HG03066 (cell line): ENCODE results near the gene TMEM205.
"Not testable (repeated sequence)": the region's sequence is repeated elsewhere in the genome, so short reads cannot be mapped to it uniquely, and the experiment has no call there.

Source experiments
- ATAC-seq: cut with Tn5 transposase; IDR thresholded peaks from one replicate; pipeline ENCODE4 v1.9.1; 2021; ENCODE audit warnings: low read depth; ENCODE audit not compliant: unreplicated experiment

Gene TMEM205

GRCh38 chr19:11346104-11346940 is at the start of gene TMEM205, which contains the start of gene CCDC159:
Gene TMEM205 (minus strand): TSS chr19:11346268. CDS start chr19:11345619, 649 bp downstream.
Gene CCDC159 (plus strand): TSS chr19:11346519. CDS start chr19:11346607, 88 bp downstream.
- ATAC-seq, result peak; percentile 90

- no peak for ATAC-seq
Measured at GRCh38 chr19:11390933-11391680, 45.0 kb upstream of the TMEM205 start.

GRCh38 chr19:11390359-11390758 is 44.3 kb upstream of the TMEM205 start:
- no peak for ATAC-seq

- no peak for ATAC-seq
Measured at GRCh38 chr19:11387162-11388034, 41.3 kb upstream of the TMEM205 start.

GRCh38 chr19:11384778-11385129 is 38.7 kb upstream of the TMEM205 start:
- ATAC-seq, result no peak

- ATAC-seq, result no peak
Measured at GRCh38 chr19:11383706-11384048, 37.6 kb upstream of the TMEM205 start.

- ATAC-seq, result no peak
Measured at GRCh38 chr19:11382898-11383705, 37.0 kb upstream of the TMEM205 start.

GRCh38 chr19:11380653-11381537 is 34.8 kb upstream of the TMEM205 start:
- ATAC-seq, result peak; percentile 80

GRCh38 chr19:11379857-11380350 is 33.8 kb upstream of the TMEM205 start:
- no peak for ATAC-seq

GRCh38 chr19:11379269-11379845 is 33.3 kb upstream of the TMEM205 start:
- not testable (repeated sequence) for ATAC-seq

GRCh38 chr19:11378319-11379189 is 32.5 kb upstream of the TMEM205 start:
- ATAC-seq, result no peak

- ATAC-seq, result no peak
Measured at GRCh38 chr19:11377756-11378155, 31.7 kb upstream of the TMEM205 start.

- no peak for ATAC-seq
Measured at GRCh38 chr19:11377237-11377636, 31.2 kb upstream of the TMEM205 start.

- ATAC-seq, result no peak
Measured at GRCh38 chr19:11375143-11375948, 29.3 kb upstream of the TMEM205 start.

- peak; percentile 93 for ATAC-seq
Measured at GRCh38 chr19:11374433-11375142, 28.5 kb upstream of the TMEM205 start, which contains the start of gene SWSAP1. Gene SWSAP1 (plus strand): TSS chr19:11374666. CDS start chr19:11374681, 15 bp downstream.

- ATAC-seq, result no peak
Measured at GRCh38 chr19:11373885-11374432, 27.9 kb upstream of the TMEM205 start.
